Measurements from ENCODE around the gene PARD3.

GRCh38 chr10:34730726-34731125, 84.4 kb downstream of the PARD3 start:
- TF ChIP-seq JUND (IDR thresholded peaks at IDR 0.05) (no peak), CTCF (IDR thresholded peaks at IDR 0.05 in 2 of 3, conservative IDR thresholded peaks at IDR 0.05 in 1 of 3; ENCODE audit: borderline replicate concordance in 1 of 3, insufficient read depth in 1 of 3, low read depth in 2 of 3, low read length in 2 of 3) (no peak), POLR2A (IDR thresholded peaks at IDR 0.05; ENCODE audit: borderline replicate concordance, extremely low read depth, insufficient read depth, insufficient read length) (no peak), ZBTB33 (IDR thresholded peaks at IDR 0.05; ENCODE audit: extremely low read depth, insufficient replicate concordance, low read length) (no peak), POLR2AphosphoS5 (IDR thresholded peaks at IDR 0.05; ENCODE audit: low read depth, low read length) (no peak), ZNF274 (IDR thresholded peaks at IDR 0.05; ENCODE audit: low read depth, low read length) (no peak), ATF3 (IDR thresholded peaks at IDR 0.05) (no peak), SIN3A (IDR thresholded peaks at IDR 0.05; ENCODE audit: low read depth) (no peak), TCF7L2 (IDR thresholded peaks at IDR 0.05; ENCODE audit: borderline replicate concordance, extremely low read depth, insufficient read depth, insufficient read length) (no peak), EZH2 (IDR thresholded peaks at IDR 0.05) (no peak)

Data from HCT116 (cell line).